ENCODE measurements around the gene CYBC1. TPM values are rescaled to one million over a fixed set of nuclear protein-coding genes. Genes with fewer than 3 reads are reported as not detected.

Gene CYBC1
- total RNA-seq, 1 experiment from 2014 or later: 69.7 TPM

- Histone ChIP-seq H3K27ac (no peak overlapping the region), H3K4me1 (peaks cover 41% of the 10 kb centered on the region), H3K9me3 (replicated peaks) (no peaks in the 10 kb centered on the region), H3K27me3 (no peaks in the 10 kb centered on the region), H3K36me3 (peaks cover 41% of the 10 kb centered on the region), H3K4me3 (no peak overlapping the region)
- no peak for DNase-seq
Observed at GRCh38 chr17:82403662-82404660, 46.6 kb downstream of the CYBC1 start.

GRCh38 chr17:82402865-82403264 lies 47.7 kb downstream of the CYBC1 start:
- H3K36me3 ChIP-seq: peaks cover 41% of the 10 kb centered on the region
- no peak overlapping the region for H3K4me3 ChIP-seq
- DNase-seq: no peak
- no peaks in the 10 kb centered on the region for H3K27me3 ChIP-seq
- H3K9me3 ChIP-seq (replicated peaks): no peaks in the 10 kb centered on the region
- H3K27ac ChIP-seq: no peak overlapping the region
- H3K4me1 ChIP-seq: peaks cover 36% of the 10 kb centered on the region

DNA sequence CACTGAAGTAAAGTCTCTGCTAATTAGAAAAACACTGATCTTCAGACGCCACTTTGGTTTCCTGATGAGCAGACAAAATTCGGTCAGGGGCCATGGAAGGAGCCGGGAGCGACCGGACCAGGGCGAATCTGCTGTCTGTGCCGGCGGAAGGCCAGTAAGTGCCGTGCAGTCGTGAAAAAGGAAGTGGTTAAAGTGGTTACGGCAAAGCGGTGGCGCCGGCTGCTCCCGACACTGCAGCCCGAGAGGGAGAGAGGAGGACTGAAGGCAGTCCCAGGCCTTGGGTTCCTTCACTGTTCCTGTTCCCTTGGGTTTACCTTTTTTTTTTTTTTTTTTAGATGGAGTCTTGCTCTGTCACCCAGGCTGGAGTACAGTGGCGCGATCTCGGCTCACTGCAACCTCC lies 49.7 kb downstream of the CYBC1 start:
- Histone ChIP-seq H3K9me3 (replicated peaks) (no peaks in the 10 kb centered on the region), H3K36me3 (peaks cover 43% of the 10 kb centered on the region), H3K4me1 (peaks cover 31% of the 10 kb centered on the region), H3K4me3 (no peak overlapping the region), H3K27me3 (no peaks in the 10 kb centered on the region), H3K27ac (peak overlapping the region; percentile 73; the same call in 1 of the 2 replicates)
- DNase-seq: peak in 1 of 2 experiments; percentile 16

DNA sequence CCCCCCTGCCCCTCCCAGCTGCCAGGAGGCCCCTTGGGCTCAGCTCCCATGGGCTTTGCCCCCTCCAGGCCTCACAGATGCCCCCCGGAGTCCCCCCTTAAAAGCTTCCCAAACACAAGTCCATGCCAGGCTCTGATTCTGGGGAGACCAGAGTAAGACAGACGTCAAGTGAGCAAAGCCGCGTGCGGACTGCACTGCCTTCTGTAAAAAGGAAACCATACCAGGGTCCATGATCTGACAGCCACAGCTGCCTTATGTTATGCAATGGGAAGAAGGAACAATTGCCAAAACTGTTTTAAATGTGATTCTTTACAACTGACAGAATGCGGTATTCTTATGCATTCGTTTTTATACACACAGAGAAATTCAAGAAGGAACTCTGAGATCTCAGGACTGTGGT lies 50.3 kb downstream of the CYBC1 start:
- Histone ChIP-seq H3K27ac (peak overlapping the region; percentile 73), H3K27me3 (no peaks in the 10 kb centered on the region), H3K4me3 (peak overlapping the region; percentile 1; the same call in 1 of the 2 replicates), H3K9me3 (replicated peaks) (no peaks in the 10 kb centered on the region), H3K36me3 (peaks cover 42% of the 10 kb centered on the region), H3K4me1 (peaks cover 31% of the 10 kb centered on the region)
- peak; percentile 77 to 85 for DNase-seq

GRCh38 chr17:82399601-82400101 lies 50.9 kb downstream of the CYBC1 start:
- Histone ChIP-seq H3K4me3 (peak overlapping the region; percentile 1; the same call in 1 of the 2 replicates), H3K27ac (peak overlapping the region; percentile 73), H3K36me3 (peaks cover 39% of the 10 kb centered on the region), H3K9me3 (replicated peaks) (no peaks in the 10 kb centered on the region), H3K4me1 (peaks cover 31% of the 10 kb centered on the region), H3K27me3 (no peaks in the 10 kb centered on the region)
- peak; percentile 98 to 99 for DNase-seq

GRCh38 chr17:82399041-82399441 lies 51.5 kb downstream of the CYBC1 start:
- H3K4me3 ChIP-seq: no peak overlapping the region
- peaks cover 31% of the 10 kb centered on the region for H3K4me1 ChIP-seq
- peaks cover 39% of the 10 kb centered on the region for H3K36me3 ChIP-seq
- DNase-seq: peak; percentile 84 to 88
- H3K27ac ChIP-seq: peak overlapping the region; percentile 73
- no peaks in the 10 kb centered on the region for H3K9me3 ChIP-seq (replicated peaks)
- H3K27me3 ChIP-seq: no peaks in the 10 kb centered on the region

DNA sequence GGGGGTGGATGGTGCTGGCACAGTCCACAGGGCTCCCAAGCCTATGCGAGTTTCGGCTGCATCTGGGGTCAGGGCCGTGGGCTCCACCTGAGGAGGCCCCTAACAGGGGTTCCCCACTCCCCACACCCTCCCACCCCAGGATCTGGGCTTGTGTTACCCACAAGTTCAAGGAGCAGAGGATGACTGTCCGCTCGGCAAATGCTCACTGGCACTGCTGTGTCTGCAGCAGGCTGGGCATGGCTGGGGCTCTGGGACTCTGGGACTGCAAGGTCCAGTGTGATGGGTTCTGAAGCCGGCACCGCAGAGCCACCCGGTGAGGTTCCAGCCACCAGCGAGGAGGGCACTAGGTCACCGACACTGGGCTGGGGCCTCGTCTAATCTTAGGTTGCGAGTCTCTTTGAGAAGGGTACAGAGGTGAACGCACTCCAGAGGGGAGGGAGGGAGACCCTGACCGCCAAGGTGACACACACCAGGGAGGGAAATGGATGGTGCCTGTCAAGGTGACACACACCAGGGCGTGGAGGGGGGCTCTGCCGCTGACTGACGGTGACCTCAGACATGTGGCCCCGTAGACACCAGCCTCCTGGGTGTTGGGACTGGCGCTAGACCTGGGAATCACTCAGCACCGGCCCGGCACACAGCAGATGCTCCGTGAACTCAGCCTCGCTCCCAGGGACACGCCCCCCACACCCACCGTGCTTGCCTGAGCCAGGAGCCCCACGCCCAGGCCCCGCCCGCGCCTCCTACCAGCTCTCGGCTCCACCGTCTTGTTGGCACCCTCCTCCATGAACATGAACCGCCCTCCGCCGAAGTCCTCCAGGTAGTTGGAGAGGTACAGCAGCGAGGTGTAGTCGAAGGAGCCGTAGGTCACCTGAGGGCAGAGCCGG lies 52.9 kb downstream of the CYBC1 start:
- DNase-seq: peak in 1 of 2 experiments; percentile 31
- Histone ChIP-seq H3K4me1 (peaks cover 31% of the 10 kb centered on the region), H3K27me3 (no peaks in the 10 kb centered on the region), H3K36me3 (peaks cover 41% of the 10 kb centered on the region), H3K4me3 (no peak overlapping the region), H3K27ac (no peak overlapping the region), H3K9me3 (replicated peaks) (no peaks in the 10 kb centered on the region)

DNA sequence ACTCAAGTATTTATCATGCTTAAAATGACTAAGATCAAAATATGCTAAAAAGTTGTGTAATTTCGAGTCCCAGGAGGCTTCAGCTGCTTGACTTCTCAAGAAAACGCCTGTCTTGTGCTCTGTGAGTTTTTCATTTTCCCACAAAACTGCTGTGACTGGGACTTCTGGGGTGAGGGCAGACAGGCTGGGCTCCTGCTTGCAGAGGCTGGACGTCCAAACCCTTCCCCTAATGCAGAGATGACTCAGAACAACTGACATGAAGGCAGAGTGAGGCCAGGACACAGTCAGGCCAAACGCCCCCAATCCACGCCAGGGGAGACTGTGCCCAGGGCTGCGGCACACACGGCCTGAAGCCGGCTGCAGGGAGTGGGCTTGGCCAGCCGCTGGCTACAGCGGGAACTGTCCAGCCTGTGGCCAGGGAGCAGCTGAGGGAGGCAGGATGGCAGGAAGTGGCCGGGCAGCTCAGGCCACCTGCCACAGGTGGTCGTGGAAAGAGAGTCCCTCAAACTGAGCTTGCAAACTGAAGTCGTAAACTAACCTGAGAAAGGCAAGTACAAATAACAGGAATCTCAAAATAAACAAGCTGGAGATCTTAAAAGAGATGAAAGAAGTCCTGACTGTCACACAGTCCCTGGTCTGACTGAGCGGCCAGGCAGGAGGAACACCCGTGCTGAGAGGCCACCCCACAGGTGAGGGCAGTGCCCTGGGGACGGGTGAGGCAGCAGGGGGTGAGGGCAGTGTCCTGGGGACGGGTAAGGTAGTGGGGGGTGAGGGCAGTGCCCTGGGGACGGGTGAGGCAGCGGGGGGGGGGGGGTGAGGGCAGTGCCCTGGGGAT lies 53.7 kb downstream of the CYBC1 start:
- Histone ChIP-seq H3K27me3 (no peaks in the 10 kb centered on the region), H3K27ac (no peak overlapping the region), H3K9me3 (replicated peaks) (no peaks in the 10 kb centered on the region), H3K4me1 (peaks cover 31% of the 10 kb centered on the region), H3K36me3 (peaks cover 42% of the 10 kb centered on the region), H3K4me3 (no peak overlapping the region)
- peak in 1 of 2 experiments; percentile 29 for DNase-seq

GRCh38 chr17:82394278-82394677 lies 56.3 kb downstream of the CYBC1 start:
- no peak for DNase-seq
- Histone ChIP-seq H3K9me3 (replicated peaks) (no peaks in the 10 kb centered on the region), H3K36me3 (peaks cover 42% of the 10 kb centered on the region), H3K27me3 (no peaks in the 10 kb centered on the region), H3K27ac (no peak overlapping the region), H3K4me3 (no peak overlapping the region), H3K4me1 (peaks cover 18% of the 10 kb centered on the region)

GRCh38 chr17:82392941-82393340 lies 57.6 kb downstream of the CYBC1 start:
- Histone ChIP-seq H3K9me3 (replicated peaks) (no peaks in the 10 kb centered on the region), H3K4me1 (peaks cover 14% of the 10 kb centered on the region; the same call in 1 of the 2 replicates), H3K4me3 (no peak overlapping the region), H3K27ac (no peak overlapping the region), H3K27me3 (no peaks in the 10 kb centered on the region), H3K36me3 (peaks cover 42% of the 10 kb centered on the region)
- DNase-seq: no peak

Other genes starting within 250 kb of the CYBC1 start
- gene CCDC57, start 237.9 kb downstream of the CYBC1 start, total RNA-seq (2014; rRNA removed; shearing (Covaris generic)): 23.5 and 24.6 TPM in 2 replicates
- gene SLC16A3, start 221.7 kb downstream of the CYBC1 start, total RNA-seq (2014; rRNA removed; shearing (Covaris generic)): 11.0 and 13.2 TPM in 2 replicates
- 70.5 and 88.7 TPM in 2 replicates for gene CSNK1D, start 177.1 kb downstream of the CYBC1 start, total RNA-seq (2014; rRNA removed; shearing (Covaris generic))
- gene CD7, start 133.1 kb downstream of the CYBC1 start, total RNA-seq (2014; rRNA removed; shearing (Covaris generic)): 4.8 and 6.3 TPM in 2 replicates
- 0.36 and 1.1 TPM in 2 replicates for gene SECTM1, start 117.0 kb downstream of the CYBC1 start, total RNA-seq (2014; rRNA removed; shearing (Covaris generic))
- 1.0 and 1.4 TPM in 2 replicates for gene TEX19, start 91.5 kb downstream of the CYBC1 start, total RNA-seq (2014; rRNA removed; shearing (Covaris generic))
- gene UTS2R, start 79.0 kb downstream of the CYBC1 start, total RNA-seq (2014; rRNA removed; shearing (Covaris generic)): 8.0 and 8.3 TPM in 2 replicates
- gene HEXD, start 32.4 kb downstream of the CYBC1 start, total RNA-seq (2014; rRNA removed; shearing (Covaris generic)): 8.9 and 14.2 TPM in 2 replicates
- 142 and 144 TPM in 2 replicates for gene OGFOD3, start 32.2 kb downstream of the CYBC1 start, total RNA-seq (2014; rRNA removed; shearing (Covaris generic))
- 150 and 156 TPM in 2 replicates for gene NARF, start 8.0 kb upstream of the CYBC1 start, total RNA-seq (2014; rRNA removed; shearing (Covaris generic))
- gene FOXK2, start 69.0 kb upstream of the CYBC1 start, total RNA-seq (2014; rRNA removed; shearing (Covaris generic)): 87.6 and 95.0 TPM in 2 replicates
- 167 and 171 TPM in 2 replicates for gene WDR45B, start 197.7 kb upstream of the CYBC1 start, total RNA-seq (2014; rRNA removed; shearing (Covaris generic))
- gene RAB40B, start 247.9 kb upstream of the CYBC1 start, total RNA-seq (2014; rRNA removed; shearing (Covaris generic)): 14.6 and 17.2 TPM in 2 replicates